Kidney (tissue), 14 donors: ENCODE results near the gene PADI1. TPM values are rescaled to one million over a fixed set of nuclear protein-coding genes. Genes with fewer than 3 reads are reported as not detected.
"Not testable (repeated sequence)": the region's sequence is repeated elsewhere in the genome, so short reads cannot be mapped to it uniquely, and the experiment has no call there.

Source experiments
- DNase-seq, 5 donors: peaks; one replicate each; pipeline ENCODE4 v3.0.0-alpha.2; 2013 to 2020
- FAIRE-seq: peaks from 2 replicates; lab custom pipeline; 2012; peaks lifted over from hg19 to GRCh38; lab: Jason Lieb, UNC
- H3K27ac ChIP-seq, 2 donors: one replicate each; pipeline ENCODE4 v1.7.0; 2013; ENCODE audit warnings: low read depth in 2 of 2, low read length in 2 of 2, inconsistent platforms in 1 of 2
- H3K27me3 ChIP-seq: one replicate; pipeline ENCODE4 v1.7.1; 2013; ENCODE audit warnings: low read length, inconsistent platforms; ENCODE audit not compliant: control insufficient read depth, insufficient read depth
- H3K36me3 ChIP-seq, 3 donors: one replicate each; pipeline versions ENCODE4 v1.7.0 to v1.7.1; 2013; ENCODE audit warnings: low read length in 3 of 3, control low read depth in 1 of 3, inconsistent platforms in 1 of 3; ENCODE audit not compliant: insufficient read depth in 3 of 3, control insufficient read depth in 2 of 3
- H3K4me1 ChIP-seq, 3 donors: one replicate each; pipeline versions ENCODE4 v1.7.0 to v1.7.1; 2013; ENCODE audit warnings: low read length in 3 of 3, inconsistent platforms in 1 of 3, low read depth in 1 of 3; ENCODE audit not compliant: control insufficient read depth in 2 of 3, insufficient read depth in 2 of 3
- H3K4me3 ChIP-seq, 3 donors: one replicate each; pipeline versions ENCODE4 v1.7.0 to v1.8.1; 2013; ENCODE audit warnings: low read length in 3 of 3, control low read depth in 1 of 3, inconsistent platforms in 1 of 3
- H3K9ac ChIP-seq, 3 donors: one replicate each; pipeline versions ENCODE4 v1.7.0 to v1.7.1; 2013; ENCODE audit warnings: low read length in 3 of 3, control low read depth in 1 of 3, inconsistent platforms in 1 of 3
- H3K9me3 ChIP-seq, 3 donors: one replicate each; pipeline versions ENCODE4 v1.7.0 to v1.7.1; 2013; ENCODE audit warnings: low read length in 3 of 3, control low read depth in 1 of 3, inconsistent platforms in 1 of 3; ENCODE audit not compliant: control insufficient read depth in 2 of 3, insufficient read depth in 1 of 3
- CTCF ChIP-seq: IDR thresholded peaks from 3 replicates; pipeline ENCODE4 v1.5.1; 2012; ENCODE audit warnings: mild to moderate bottlenecking, moderate library complexity, borderline replicate concordance; ENCODE audit not compliant: insufficient read depth; ENCODE audit errors: extremely low read depth
- intact Hi-C: fragments of 100-400 bp; cut with DNase I; formaldehyde crosslinking; loops from one replicate; pipeline ENCODE4 v1.11.1; 2022
- polyA plus RNA-seq: library from polyadenylated mRNA; stranded (reverse); fragments of 350-450 nt; fragmentation: Illumina TruSeq; extraction: RNeasy Lipid Tissue Mini Kit (QIAGEN cat#74804); gene quantifications from one replicate; pipeline ENCODE4 v1.2.3, GENCODE V29; 2014; ENCODE audit warnings: low read depth, low replicate concordance; ENCODE audit not compliant: insufficient read depth
- total RNA-seq: library from RNA; stranded (reverse); fragmentation: NEBNext Ultra II Directional; extraction: Animal tissue kit (Norgen Biotek cat#: 25700); gene quantifications from one replicate; pipeline ENCODE4 v1.2.1, GENCODE V29; 2021
- donor health status: control.
- donor health status: control.
- donor health status: control.
- donor health status: control.
- donor health status: control.
- donor health status: DM: yes; HTN: yes; CAD: no.
- donor health status: Normal renal cell carcinoma (clear cell type).

PADI1 gene
- total and polyA plus RNA-seq, 2 donors from 2014 or later: 1.3 TPM; not detected in 1

- H3K27me3 ChIP-seq: peaks cover 3% of the 10 kb centered on the region
- no peak overlapping the region for H3K9ac ChIP-seq
- no peak overlapping the region for H3K4me3 ChIP-seq
- H3K27ac ChIP-seq: no peak overlapping the region
- peak; percentile 84 to 93 (median 90) for DNase-seq
- TF ChIP-seq CTCF: peak; percentile 98
- H3K9me3 ChIP-seq: no peaks in the 10 kb centered on the region
- FAIRE-seq: no peak
- H3K4me1 ChIP-seq: peaks cover 0 to 3% (median 0%) of the 10 kb centered on the region in 3 donors
- intact Hi-C loops: no loop called here
- H3K36me3 ChIP-seq: no peaks in the 10 kb centered on the region
Measured at GRCh38 chr1:17236779-17237560, 32.0 kb downstream of the PADI1 start.

GRCh38 chr1:17237561-17237903 is 32.6 kb downstream of the PADI1 start:
- Histone ChIP-seq H3K4me1 (peaks cover 0 to 3% (median 0%) of the 10 kb centered on the region in 3 donors), H3K9ac (no peak overlapping the region), H3K27ac (no peak overlapping the region), H3K27me3 (peaks cover 7% of the 10 kb centered on the region), H3K4me3 (no peak overlapping the region), H3K9me3 (no peaks in the 10 kb centered on the region), H3K36me3 (no peaks in the 10 kb centered on the region)
- no peak for TF ChIP-seq CTCF
- FAIRE-seq: no peak
- intact Hi-C loops: no loop called here
- no peak for DNase-seq

GRCh38 chr1:17239420-17239819 is 34.5 kb downstream of the PADI1 start:
- no peaks in the 10 kb centered on the region for H3K9me3 ChIP-seq
- no peaks in the 10 kb centered on the region for H3K36me3 ChIP-seq
- H3K9ac ChIP-seq: no peak overlapping the region
- FAIRE-seq (no peak), DNase-seq (peak in 4 of 5 donors; percentile 81 to 93 (median 89))
- H3K27ac ChIP-seq: no peak overlapping the region
- intact Hi-C loops: no loop called here
- peaks cover 7% of the 10 kb centered on the region for H3K27me3 ChIP-seq
- H3K4me3 ChIP-seq: no peak overlapping the region
- peaks cover 0 to 3% (median 0%) of the 10 kb centered on the region in 3 donors for H3K4me1 ChIP-seq
- no peak for TF ChIP-seq CTCF

GRCh38 chr1:17241011-17241779 is 36.3 kb downstream of the PADI1 start:
- H3K4me1 ChIP-seq, FAIRE-seq, H3K9me3 ChIP-seq, H3K27me3 ChIP-seq, H3K27ac ChIP-seq, H3K4me3 ChIP-seq, DNase-seq, H3K36me3 ChIP-seq, H3K9ac ChIP-seq: not testable (repeated sequence)
- intact Hi-C loops: loop anchor here (5.0 kb wide), 1 partner anchor 119 kb away; no protein-coding TSS in a partner anchor

GRCh38 chr1:17241780-17242074 is 36.8 kb downstream of the PADI1 start:
- H3K9ac ChIP-seq, DNase-seq, H3K9me3 ChIP-seq, H3K4me1 ChIP-seq, FAIRE-seq, H3K4me3 ChIP-seq, H3K27ac ChIP-seq, H3K36me3 ChIP-seq, H3K27me3 ChIP-seq: not testable (repeated sequence)
- intact Hi-C loops: loop anchor here (5.0 kb wide), 1 partner anchor 119 kb away; no protein-coding TSS in a partner anchor
